Ovary (tissue), 9 donors: ENCODE measurements around the gene SULT4A1. TPM values are rescaled to one million over a fixed set of nuclear protein-coding genes. Genes with fewer than 3 reads are reported as not detected.

Experiments used
- DNase-seq, 5 donors: peaks; one replicate each; pipeline ENCODE4 v3.0.0-alpha.2; 2019 to 2020
- H3K27ac ChIP-seq, 2 donors: fragments of 200-600 bp; one replicate each; pipeline versions ENCODE4 v1.5.1 to v1.8.0; 2019 to 2022
- H3K27me3 ChIP-seq: fragments of 200-600 bp; one replicate; pipeline ENCODE4 v1.8.0; 2022
- H3K36me3 ChIP-seq: fragments of 200-600 bp; sonication (generic); one replicate; pipeline ENCODE4 v1.5.1; 2019
- H3K4me1 ChIP-seq: one replicate; pipeline ENCODE4 v1.8.1; 2013; ENCODE audit warnings: mild to moderate bottlenecking, moderate library complexity; ENCODE audit not compliant: insufficient read depth
- H3K4me3 ChIP-seq: fragments of 200-600 bp; sonication (generic); one replicate; pipeline ENCODE4 v1.5.1; 2017
- H3K9me3 ChIP-seq, 2 donors: fragments of 200-600 bp in 1 of 2; sonication (generic) in 1 of 2; one replicate each; pipeline versions ENCODE4 v1.5.1 to v1.8.1; 2013 to 2019; ENCODE audit warnings: mild to moderate bottlenecking in 1 of 2, moderate library complexity in 1 of 2
- EP300 ChIP-seq: sonication (generic); formaldehyde crosslinking; IDR thresholded peaks from one replicate; pipeline ENCODE4 v1.6.1; 2017; ENCODE audit warnings: antibody characterized with exemption
- POLR2A ChIP-seq: fragments of 450-650 bp; IDR thresholded peaks from one replicate; pipeline ENCODE4 v1.6.1; 2017; ENCODE audit warnings: antibody characterized with exemption, mild to moderate bottlenecking, moderate library complexity
- WGBS, 3 donors: extraction: QIAGEN DNeasy Blood & Tissue Kit in 1 of 3; methylation state at CpG; one replicate each; pipeline versions ENCODE4 v1.1.5 to v1.1.7; 2013 to 2017; 5-methylcytosine and 5-hydroxymethylcytosine counted together
- intact Hi-C, 4 donors: fragments of 100-400 bp; cut with DNase I; formaldehyde crosslinking; loops; one replicate each; pipeline versions ENCODE4 v1.11.0 to v1.15.1; 2022 to 2023
- polyA plus RNA-seq, 2 donors: library from polyadenylated mRNA; stranded (reverse); fragments of 200-250 nt in 1 of 2; fragments of 350-450 nt in 1 of 2; fragmentation: Illumina TruSeq in 1 of 2; extraction: RNeasy Lipid Tissue Mini Kit (QIAGEN cat#74804) in 1 of 2; gene quantifications; one replicate each; pipeline ENCODE4 v1.2.3, GENCODE V29; 2013 to 2014
- total RNA-seq, 7 donors: library from RNA; depleted of rRNA in 2 of 7; stranded (reverse); fragments of >200 nt in 2 of 7; fragmentation: NEBNext Ultra II Directional in 3 of 7; extraction: Animal tissue kit (Norgen Biotek cat#: 25700) in 3 of 7; gene quantifications; one replicate each; pipeline versions ENCODE4 v1.1.0 to v1.2.4, GENCODE V29; 2016 to 2023
- TF ChIP-seq, protein P1 (sequence below), 3 donors: fragments of 450-650 bp in 2 of 3; fragments of 200-600 bp in 1 of 3; IDR thresholded peaks; one replicate each; pipeline versions ENCODE4 v1.5.1 to v1.8.0; 2016 to 2022; ENCODE audit warnings: antibody characterized with exemption in 3 of 3, mild to moderate bottlenecking in 1 of 3
- donor health status: DM: no; HTN: no; CAD: no; lungs with moderate emphysema.
- donor health status: DM: no; HTN: no; CAD: no.
- donor health status: Bipolar disorder and iron deficiency.
- donor health status: DM: yes; HTN: yes; CAD: no.
- donor health status: DM: no; HTN: no; CAD: no.
- donor health status: DM: yes; HTN: yes; CAD: no.

SULT4A1 gene
- total and polyA plus RNA-seq, 9 donors = 0.36 to 3.5 (median 1.8) TPM

DNA sequence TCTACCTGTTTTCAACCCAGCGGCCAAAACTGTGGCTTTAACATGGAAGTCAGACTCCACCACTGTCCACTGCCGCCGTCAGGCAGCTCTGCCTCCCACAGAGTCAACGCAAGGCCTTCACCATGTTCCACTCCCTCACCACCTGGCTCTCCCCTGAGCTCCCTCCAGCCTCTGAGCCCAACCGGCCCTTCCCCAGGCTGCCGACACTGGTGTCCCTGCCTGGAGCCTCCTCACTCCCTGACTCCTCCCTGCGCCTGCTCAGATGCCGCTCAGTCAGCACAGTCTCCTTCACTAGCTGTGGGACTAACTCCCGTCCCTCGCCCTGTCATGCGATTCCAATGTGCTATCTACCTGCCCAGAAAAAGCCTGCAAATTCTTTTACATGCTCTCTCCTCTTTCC, 16.3 kb downstream of the SULT4A1 start:
- Histone ChIP-seq H3K27me3 (no peaks in the 10 kb centered on the region), H3K4me3 (no peak overlapping the region)
- DNase-seq = peak in 1 of 5 donors; percentile 3

GRCh38 chr22:43844560-43845545, 17.5 kb downstream of the SULT4A1 start:
- TF ChIP-seq, protein P1, sequence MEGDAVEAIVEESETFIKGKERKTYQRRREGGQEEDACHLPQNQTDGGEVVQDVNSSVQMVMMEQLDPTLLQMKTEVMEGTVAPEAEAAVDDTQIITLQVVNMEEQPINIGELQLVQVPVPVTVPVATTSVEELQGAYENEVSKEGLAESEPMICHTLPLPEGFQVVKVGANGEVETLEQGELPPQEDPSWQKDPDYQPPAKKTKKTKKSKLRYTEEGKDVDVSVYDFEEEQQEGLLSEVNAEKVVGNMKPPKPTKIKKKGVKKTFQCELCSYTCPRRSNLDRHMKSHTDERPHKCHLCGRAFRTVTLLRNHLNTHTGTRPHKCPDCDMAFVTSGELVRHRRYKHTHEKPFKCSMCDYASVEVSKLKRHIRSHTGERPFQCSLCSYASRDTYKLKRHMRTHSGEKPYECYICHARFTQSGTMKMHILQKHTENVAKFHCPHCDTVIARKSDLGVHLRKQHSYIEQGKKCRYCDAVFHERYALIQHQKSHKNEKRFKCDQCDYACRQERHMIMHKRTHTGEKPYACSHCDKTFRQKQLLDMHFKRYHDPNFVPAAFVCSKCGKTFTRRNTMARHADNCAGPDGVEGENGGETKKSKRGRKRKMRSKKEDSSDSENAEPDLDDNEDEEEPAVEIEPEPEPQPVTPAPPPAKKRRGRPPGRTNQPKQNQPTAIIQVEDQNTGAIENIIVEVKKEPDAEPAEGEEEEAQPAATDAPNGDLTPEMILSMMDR (IDR thresholded peaks at IDR 0.05) = no peak
- no peak for TF ChIP-seq POLR2A
- TF ChIP-seq EP300 = no peak
- no peaks in the 10 kb centered on the region for H3K9me3 ChIP-seq
- no peaks in the 10 kb centered on the region for H3K27me3 ChIP-seq
- H3K4me1 ChIP-seq = no peaks in the 10 kb centered on the region
- H3K4me3 ChIP-seq = no peak overlapping the region
- 83 to 84% (median 83%) methylated on average over 31 of the region's 31 CpGs for whole genome bisulfite sequencing, 3 donors
- intact Hi-C loops = no loop called here
- H3K36me3 ChIP-seq = no peaks in the 10 kb centered on the region
- H3K27ac ChIP-seq = no peak overlapping the region
- peak in 1 of 5 donors; percentile 7 for DNase-seq

More for the DNA sequence above, 16.3 kb downstream of the SULT4A1 start:
- 81 to 87% (median 84%) methylated on average over 11 of the region's 11 CpGs for WGBS, 3 donors
- no peaks in the 10 kb centered on the region for H3K4me1 ChIP-seq
- H3K36me3 ChIP-seq = no peaks in the 10 kb centered on the region
- H3K9me3 ChIP-seq = no peaks in the 10 kb centered on the region
- TF ChIP-seq POLR2A (no peak), EP300 (no peak)
- TF ChIP-seq, protein P1 (IDR thresholded peaks at IDR 0.05) = no peak
- H3K27ac ChIP-seq = no peak overlapping the region
- intact Hi-C loops = no loop called here

DNA sequence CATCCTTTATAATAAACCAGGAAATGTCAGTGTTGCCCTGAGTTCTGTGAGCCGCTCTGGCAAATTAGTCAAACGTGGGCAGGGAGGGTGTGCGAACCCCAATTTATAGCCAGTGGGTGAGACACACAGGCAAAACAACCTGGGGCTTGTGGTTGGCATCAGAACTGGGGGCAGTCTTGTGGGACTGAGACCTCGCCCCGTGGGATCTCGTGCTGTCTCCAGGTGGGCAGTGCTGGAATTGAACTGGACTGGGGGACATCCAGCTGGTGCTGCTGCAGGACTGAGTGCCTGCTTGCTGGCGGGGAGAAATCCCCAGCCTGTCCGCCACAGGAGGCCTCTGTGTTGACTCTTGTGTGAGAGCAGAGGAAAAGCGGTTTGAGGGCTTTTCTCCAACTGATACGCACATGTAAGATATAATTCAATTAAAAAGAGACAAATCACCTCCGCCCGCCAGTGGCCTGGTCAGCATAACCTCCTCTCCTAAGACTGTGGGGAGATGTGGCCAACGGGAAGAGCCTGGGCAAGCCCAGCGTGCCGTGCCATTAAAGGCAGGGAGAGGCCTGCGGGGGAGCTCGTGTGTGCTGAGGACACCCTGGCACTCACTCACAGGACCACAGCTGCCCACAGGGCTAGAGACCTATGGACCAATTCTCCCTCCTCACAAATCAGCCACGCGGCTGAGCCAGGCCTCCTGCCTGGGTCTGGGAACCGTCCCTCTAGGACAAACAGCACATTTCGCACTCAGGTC, 18.4 kb downstream of the SULT4A1 start:
- TF ChIP-seq EP300 (no peak), POLR2A (no peak)
- TF ChIP-seq, protein P1 (IDR thresholded peaks at IDR 0.05) = no peak
- intact Hi-C loops = no loop called here
- no peak overlapping the region for H3K27ac ChIP-seq
- no peaks in the 10 kb centered on the region for H3K36me3 ChIP-seq
- no peak for DNase-seq
- H3K27me3 ChIP-seq = no peaks in the 10 kb centered on the region
- H3K4me1 ChIP-seq = no peaks in the 10 kb centered on the region
- 80 to 84% (median 82%) methylated on average over 21 of the region's 21 CpGs for WGBS, 3 donors
- no peak overlapping the region for H3K4me3 ChIP-seq
- no peaks in the 10 kb centered on the region for H3K9me3 ChIP-seq

GRCh38 chr22:43841742-43842141, 20.6 kb downstream of the SULT4A1 start:
- intact Hi-C loops = no loop called here
- TF ChIP-seq EP300 = no peak
- TF ChIP-seq POLR2A = no peak
- TF ChIP-seq, protein P1 (IDR thresholded peaks at IDR 0.05) = no peak

More at GRCh38 chr22:43841742-43842141, 20.6 kb downstream of the SULT4A1 start:
- Histone ChIP-seq H3K4me1 (no peaks in the 10 kb centered on the region), H3K27me3 (no peaks in the 10 kb centered on the region), H3K27ac (no peak overlapping the region), H3K9me3 (no peaks in the 10 kb centered on the region), H3K36me3 (no peaks in the 10 kb centered on the region), H3K4me3 (no peak overlapping the region)
- whole genome bisulfite sequencing, 3 donors = 91 to 96% (median 93%) methylated on average over 15 to 21 of the region's 21 CpGs
- no peak for DNase-seq
